ENCODE data around the gene TYMP. TPM values are rescaled to one million over a fixed set of nuclear protein-coding genes. Genes with fewer than 3 reads are reported as not detected.

The TYMP gene
- total and polyA plus RNA-seq, 2 donors (not counting 1 experiment from before 2014, with no cell fraction given): 3.7 to 40.1 TPM

DNA sequence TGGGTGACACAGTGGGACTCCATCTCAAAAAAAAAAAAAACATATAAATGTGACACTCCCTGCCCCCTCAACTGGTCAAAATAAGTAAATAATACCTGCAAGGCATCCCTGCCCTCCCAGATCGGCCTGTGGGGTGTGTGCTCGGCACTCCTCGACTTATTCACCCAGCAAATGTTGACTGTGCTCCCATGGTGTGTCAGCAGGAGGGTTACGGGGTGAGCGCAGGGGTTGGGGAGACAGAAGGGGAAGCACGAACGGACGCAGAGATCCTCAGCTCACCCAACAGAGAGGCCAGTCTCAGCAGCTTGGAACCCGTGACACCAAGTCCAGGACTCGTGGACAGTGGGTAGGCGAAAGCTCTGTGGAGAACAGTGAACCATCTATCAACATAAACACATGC, 50.1 kb downstream of the TYMP start:
- Histone ChIP-seq H3K4me3 (replicated peaks in 1 of 4; ENCODE audit: control extremely low read depth in 1 of 4, insufficient read depth in 1 of 4, low read depth in 3 of 4, low read length in 4 of 4) (no peak overlapping the region), H3K4me2 (ENCODE audit: extremely low read depth, insufficient read depth, low read length) (no peak overlapping the region), H3K9ac (ENCODE audit: insufficient read depth, low read length) (no peak overlapping the region)

DNA sequence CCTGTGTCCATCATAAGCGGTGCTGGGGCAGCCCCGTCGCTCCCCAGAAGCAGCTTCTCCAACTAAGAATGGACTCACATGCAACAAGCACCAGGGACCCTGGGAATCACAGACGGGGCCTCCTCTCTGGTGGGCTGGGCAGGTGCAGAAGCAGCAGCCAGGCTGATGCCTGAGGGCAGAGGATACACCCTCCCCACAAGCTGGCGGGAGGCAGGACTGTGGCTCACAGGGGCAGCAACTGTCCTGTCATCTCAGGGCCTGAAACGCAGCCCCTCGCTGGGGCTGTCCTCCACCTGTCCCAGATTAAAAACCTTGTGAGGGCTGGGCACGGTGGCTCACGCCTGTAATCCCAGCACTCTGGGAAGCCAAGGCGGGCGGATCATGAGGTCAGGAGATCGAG, 51.9 kb downstream of the TYMP start:
- H3K9ac ChIP-seq (ENCODE audit: insufficient read depth, low read length): no peak overlapping the region
- no peak for DNase-seq (ENCODE audit: low read depth in 2 of 2)
- H2AFZ ChIP-seq (ENCODE audit: low read length): no peak overlapping the region
- peaks cover 3% of the 10 kb centered on the region for H4K20me1 ChIP-seq (ENCODE audit: control insufficient read depth, extremely low read depth, insufficient read depth, low read length)
- H3K27me3 ChIP-seq (ENCODE audit: control insufficient read depth, insufficient read depth, low read length): peaks cover 25% of the 10 kb centered on the region
- no peaks in the 10 kb centered on the region for H3K36me3 ChIP-seq (ENCODE audit: control insufficient read depth, insufficient read depth, low read length)
- H3K4me3 ChIP-seq (replicated peaks in 1 of 4; ENCODE audit: control extremely low read depth in 1 of 4, insufficient read depth in 1 of 4, low read depth in 3 of 4, low read length in 4 of 4): no peak overlapping the region
- H3K9me3 ChIP-seq (ENCODE audit: control insufficient read depth, insufficient read depth, low read depth, low read length): no peaks in the 10 kb centered on the region
- H3K4me1 ChIP-seq (ENCODE audit: control insufficient read depth, extremely low read depth, insufficient read depth, low read length): peaks cover 12% of the 10 kb centered on the region
- H3K4me2 ChIP-seq (ENCODE audit: extremely low read depth, insufficient read depth, low read length): no peak overlapping the region
- no peak for TF ChIP-seq EZH2 (IDR thresholded peaks at IDR 0.05; ENCODE audit: low read length, missing control alignments)
- no peak for TF ChIP-seq CTCF (conservative IDR thresholded peaks at IDR 0.05 in 1 of 2, IDR thresholded peaks at IDR 0.05 in 1 of 2; ENCODE audit: low read depth in 1 of 2, low read length in 2 of 2)
- peaks cover 13% of the 10 kb centered on the region for H3K79me2 ChIP-seq (ENCODE audit: control insufficient read depth, insufficient read depth, low read length)
- H3K27ac ChIP-seq (ENCODE audit: insufficient read depth, low read length): no peak overlapping the region

More for the DNA sequence above, 50.1 kb downstream of the TYMP start:
- no peaks in the 10 kb centered on the region for H3K79me2 ChIP-seq (ENCODE audit: control insufficient read depth, insufficient read depth, low read length)
- no peak for DNase-seq (ENCODE audit: low read depth in 2 of 2)
- no peak overlapping the region for H3K27ac ChIP-seq (ENCODE audit: insufficient read depth, low read length)
- no peaks in the 10 kb centered on the region for H3K36me3 ChIP-seq (ENCODE audit: control insufficient read depth, insufficient read depth, low read length)
- H3K4me1 ChIP-seq (ENCODE audit: control insufficient read depth, extremely low read depth, insufficient read depth, low read length): peaks cover 3% of the 10 kb centered on the region
- no peaks in the 10 kb centered on the region for H3K9me3 ChIP-seq (ENCODE audit: control insufficient read depth, insufficient read depth, low read depth, low read length)
- peaks cover 32% of the 10 kb centered on the region for H3K27me3 ChIP-seq (ENCODE audit: control insufficient read depth, insufficient read depth, low read length)
- H2AFZ ChIP-seq (ENCODE audit: low read length): no peak overlapping the region
- TF ChIP-seq EZH2 (IDR thresholded peaks at IDR 0.05; ENCODE audit: low read length, missing control alignments): no peak
- TF ChIP-seq CTCF (conservative IDR thresholded peaks at IDR 0.05 in 1 of 2, IDR thresholded peaks at IDR 0.05 in 1 of 2; ENCODE audit: low read depth in 1 of 2, low read length in 2 of 2): no peak
- no peaks in the 10 kb centered on the region for H4K20me1 ChIP-seq (ENCODE audit: control insufficient read depth, extremely low read depth, insufficient read depth, low read length)

DNA sequence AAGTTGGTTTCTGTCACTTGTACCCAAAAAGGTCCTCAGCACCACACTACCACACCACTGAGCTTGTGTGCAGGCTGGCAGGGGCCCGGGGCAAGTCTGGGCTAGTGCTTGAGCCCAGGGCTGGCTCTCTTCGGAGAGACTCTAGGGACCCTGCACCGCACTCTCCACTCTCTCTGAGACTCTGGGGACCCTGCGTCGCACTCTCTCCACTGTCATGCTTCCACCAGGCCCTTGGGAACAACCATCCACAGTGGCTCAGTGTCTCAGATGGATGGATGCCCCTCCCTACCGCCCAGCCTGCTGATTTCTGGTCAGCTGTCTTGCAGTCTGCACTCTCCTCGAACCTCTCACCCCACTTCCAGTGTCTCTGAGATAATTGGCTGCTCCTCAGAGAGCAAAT, 52.9 kb downstream of the TYMP start:
- no peak overlapping the region for H3K4me3 ChIP-seq (replicated peaks in 1 of 4; ENCODE audit: control extremely low read depth in 1 of 4, insufficient read depth in 1 of 4, low read depth in 3 of 4, low read length in 4 of 4)
- H3K9ac ChIP-seq (ENCODE audit: insufficient read depth, low read length): no peak overlapping the region
- H4K20me1 ChIP-seq (ENCODE audit: control insufficient read depth, extremely low read depth, insufficient read depth, low read length): peaks cover 3% of the 10 kb centered on the region
- no peak overlapping the region for H2AFZ ChIP-seq (ENCODE audit: low read length)
- H3K27ac ChIP-seq (ENCODE audit: insufficient read depth, low read length): no peak overlapping the region
- peaks cover 23% of the 10 kb centered on the region for H3K79me2 ChIP-seq (ENCODE audit: control insufficient read depth, insufficient read depth, low read length)
- peaks cover 2% of the 10 kb centered on the region for H3K36me3 ChIP-seq (ENCODE audit: control insufficient read depth, insufficient read depth, low read length)
- H3K4me1 ChIP-seq (ENCODE audit: control insufficient read depth, extremely low read depth, insufficient read depth, low read length): peaks cover 12% of the 10 kb centered on the region
- DNase-seq (ENCODE audit: low read depth in 2 of 2): no peak
- peaks cover 16% of the 10 kb centered on the region for H3K27me3 ChIP-seq (ENCODE audit: control insufficient read depth, insufficient read depth, low read length)
- H3K4me2 ChIP-seq (ENCODE audit: extremely low read depth, insufficient read depth, low read length): no peak overlapping the region
- no peaks in the 10 kb centered on the region for H3K9me3 ChIP-seq (ENCODE audit: control insufficient read depth, insufficient read depth, low read depth, low read length)
- TF ChIP-seq EZH2 (IDR thresholded peaks at IDR 0.05; ENCODE audit: low read length, missing control alignments) (no peak), CTCF (conservative IDR thresholded peaks at IDR 0.05 in 1 of 2, IDR thresholded peaks at IDR 0.05 in 1 of 2; ENCODE audit: low read depth in 1 of 2, low read length in 2 of 2) (no peak)

Other genes with a start within 250 kb of the TYMP start
- gene PLXNB2, start 222.4 kb downstream of the TYMP start, total RNA-seq: 130 and 209 TPM in 2 replicates
- gene PLXNB2, start 222.4 kb downstream of the TYMP start, polyA plus RNA-seq: 62.7 and 72.9 TPM in 2 replicates
- gene DENND6B, start 203.0 kb downstream of the TYMP start, total RNA-seq: 2.0 and 2.1 TPM in 2 replicates
- gene DENND6B, start 203.0 kb downstream of the TYMP start, polyA plus RNA-seq: 1.7 and 1.9 TPM in 2 replicates
- 34.4 and 44.4 TPM in 2 replicates for gene PPP6R2, start 186.7 kb downstream of the TYMP start, total RNA-seq
- gene PPP6R2, start 186.7 kb downstream of the TYMP start, polyA plus RNA-seq: 19.7 and 24.6 TPM in 2 replicates
- gene SBF1, start 55.0 kb downstream of the TYMP start, total RNA-seq: 69.1 and 75.8 TPM in 2 replicates
- 13.5 and 18.7 TPM in 2 replicates for gene SBF1, start 55.0 kb downstream of the TYMP start, polyA plus RNA-seq
- gene ADM2, start 48.5 kb downstream of the TYMP start, total RNA-seq: 2.8 and 5.8 TPM in 2 replicates
- 0.67 and 0.73 TPM in 2 replicates for gene ADM2, start 48.5 kb downstream of the TYMP start, polyA plus RNA-seq
- gene MIOX, start 43.2 kb downstream of the TYMP start, total RNA-seq: under 0.01 and 0.17 TPM in 2 replicates
- gene MIOX, start 43.2 kb downstream of the TYMP start, polyA plus RNA-seq: 0.06 TPM in 1 of 2 replicates, not detected in the other
- 25.9 and 37.8 TPM in 2 replicates for gene LMF2, start 22.3 kb downstream of the TYMP start, total RNA-seq
- 25.2 and 25.8 TPM in 2 replicates for gene LMF2, start 22.3 kb downstream of the TYMP start, polyA plus RNA-seq
- 18.3 and 20.0 TPM in 2 replicates for gene NCAPH2, start 21.8 kb downstream of the TYMP start, total RNA-seq
- 12.0 and 23.1 TPM in 2 replicates for gene NCAPH2, start 21.8 kb downstream of the TYMP start, polyA plus RNA-seq
- gene SCO2, start 4.4 kb downstream of the TYMP start, total RNA-seq: 3.1 and 3.6 TPM in 2 replicates
- gene SCO2, start 4.4 kb downstream of the TYMP start, polyA plus RNA-seq: 0.42 and 0.66 TPM in 2 replicates
- gene KLHDC7B, start 15.9 kb upstream of the TYMP start, total RNA-seq: 0.17 and 0.51 TPM in 2 replicates
- gene KLHDC7B, start 15.9 kb upstream of the TYMP start, polyA plus RNA-seq: 0.02 TPM in 1 of 2 replicates, not detected in the other
- 0.33 TPM in 1 of 2 replicates, not detected in the other for gene SYCE3, start 32.9 kb upstream of the TYMP start, total RNA-seq
- gene SYCE3, start 32.9 kb upstream of the TYMP start, polyA plus RNA-seq: 0.30 TPM in 1 of 2 replicates, not detected in the other
- gene CPT1B, start 48.4 kb upstream of the TYMP start, total RNA-seq: 2.6 and 4.8 TPM in 2 replicates
- gene CPT1B, start 48.4 kb upstream of the TYMP start, polyA plus RNA-seq: 0.70 and 0.82 TPM in 2 replicates
- gene CHKB, start 52.8 kb upstream of the TYMP start, total RNA-seq: 15.2 and 22.8 TPM in 2 replicates
- gene CHKB, start 52.8 kb upstream of the TYMP start, polyA plus RNA-seq: 18.2 and 21.9 TPM in 2 replicates
- gene MAPK8IP2, start 70.8 kb upstream of the TYMP start, total RNA-seq: 0.17 and 0.26 TPM in 2 replicates
- gene MAPK8IP2, start 70.8 kb upstream of the TYMP start, polyA plus RNA-seq: 0.10 and 0.11 TPM in 2 replicates
- 16.7 and 19.5 TPM in 2 replicates for gene ARSA, start 98.1 kb upstream of the TYMP start, total RNA-seq
- 6.4 and 10.5 TPM in 2 replicates for gene ARSA, start 98.1 kb upstream of the TYMP start, polyA plus RNA-seq
- gene SHANK3, start 142.8 kb upstream of the TYMP start, total RNA-seq: 0.26 and 0.33 TPM in 2 replicates
- gene SHANK3, start 142.8 kb upstream of the TYMP start, polyA plus RNA-seq: 0.12 and 0.17 TPM in 2 replicates
- not detected in 2 replicates for gene ACR, start 208.2 kb upstream of the TYMP start, total RNA-seq
- not detected in 2 replicates for gene ACR, start 208.2 kb upstream of the TYMP start, polyA plus RNA-seq

Measured in fibroblast of lung (primary cell).